HUES6 (cell line): ENCODE measurements around the gene SMYD3.

Experiments
- H3K27ac ChIP-seq: 2 replicates; pipeline ENCODE4 v1.7.0; 2013; ENCODE audit warnings: low read depth, mild to moderate bottlenecking, low read length, inconsistent platforms
- H3K27me3 ChIP-seq: 2 replicates; pipeline ENCODE4 v1.6.1; 2013; ENCODE audit warnings: low read length; ENCODE audit not compliant: control insufficient read depth, insufficient read depth
- H3K36me3 ChIP-seq: 2 replicates; pipeline ENCODE4 v1.6.1; 2013; ENCODE audit warnings: low read length; ENCODE audit not compliant: control insufficient read depth, insufficient read depth
- H3K4me1 ChIP-seq: 2 replicates; pipeline ENCODE4 v1.6.1; 2013; ENCODE audit warnings: low read length; ENCODE audit not compliant: control insufficient read depth, insufficient read depth
- H3K4me3 ChIP-seq: 2 replicates; pipeline ENCODE4 v1.5.1; 2013; ENCODE audit warnings: low read depth, low read length
- H3K9ac ChIP-seq: one replicate; pipeline ENCODE4 v1.6.1; 2013; ENCODE audit warnings: mild to moderate bottlenecking, low read length
- H3K9me3 ChIP-seq: 2 replicates; pipeline ENCODE4 v1.6.1; 2013; ENCODE audit warnings: low read depth, low read length; ENCODE audit not compliant: control insufficient read depth, insufficient read depth

SMYD3 gene

GRCh38 chr1:246178717-246179311 is 328.3 kb downstream of the SMYD3 start:
- no peaks in the 10 kb centered on the region for H3K4me1 ChIP-seq
- no peaks in the 10 kb centered on the region for H3K36me3 ChIP-seq
- H3K4me3 ChIP-seq, result no peak overlapping the region
- no peaks in the 10 kb centered on the region for H3K9me3 ChIP-seq
- H3K9ac ChIP-seq, result no peak overlapping the region
- no peak overlapping the region for H3K27ac ChIP-seq
- H3K27me3 ChIP-seq, result no peaks in the 10 kb centered on the region

- Histone ChIP-seq H3K9ac (no peak overlapping the region), H3K9me3 (no peaks in the 10 kb centered on the region), H3K27me3 (no peaks in the 10 kb centered on the region), H3K4me1 (no peaks in the 10 kb centered on the region), H3K4me3 (no peak overlapping the region), H3K36me3 (no peaks in the 10 kb centered on the region), H3K27ac (no peak overlapping the region)
Measured at GRCh38 chr1:246176126-246177024, 330.7 kb downstream of the SMYD3 start.

- no peaks in the 10 kb centered on the region for H3K9me3 ChIP-seq
- no peak overlapping the region for H3K27ac ChIP-seq
- no peaks in the 10 kb centered on the region for H3K27me3 ChIP-seq
- no peak overlapping the region for H3K9ac ChIP-seq
- no peaks in the 10 kb centered on the region for H3K36me3 ChIP-seq
- no peaks in the 10 kb centered on the region; the same call in 1 of the 2 replicates for H3K4me1 ChIP-seq
- no peak overlapping the region for H3K4me3 ChIP-seq
Measured at GRCh38 chr1:246170574-246171261, 336.4 kb downstream of the SMYD3 start.

- Histone ChIP-seq H3K36me3 (no peaks in the 10 kb centered on the region), H3K9ac (no peak overlapping the region), H3K27me3 (no peaks in the 10 kb centered on the region), H3K4me1 (no peaks in the 10 kb centered on the region; the same call in 1 of the 2 replicates), H3K27ac (no peak overlapping the region), H3K9me3 (no peaks in the 10 kb centered on the region), H3K4me3 (no peak overlapping the region)
Measured at GRCh38 chr1:246169486-246169885, 337.6 kb downstream of the SMYD3 start.

- Histone ChIP-seq H3K9me3 (no peaks in the 10 kb centered on the region), H3K27ac (no peak overlapping the region), H3K36me3 (no peaks in the 10 kb centered on the region), H3K27me3 (no peaks in the 10 kb centered on the region), H3K4me3 (no peak overlapping the region), H3K9ac (no peak overlapping the region), H3K4me1 (no peaks in the 10 kb centered on the region; the same call in 1 of the 2 replicates)
Measured at GRCh38 chr1:246169019-246169418, 338.1 kb downstream of the SMYD3 start.

GRCh38 chr1:246166841-246167240 is 340.2 kb downstream of the SMYD3 start:
- H3K9ac ChIP-seq, result no peak overlapping the region
- H3K4me1 ChIP-seq, result no peaks in the 10 kb centered on the region; the same call in 1 of the 2 replicates
- H3K27ac ChIP-seq, result no peak overlapping the region
- no peak overlapping the region for H3K4me3 ChIP-seq
- H3K9me3 ChIP-seq, result no peaks in the 10 kb centered on the region
- H3K27me3 ChIP-seq, result no peaks in the 10 kb centered on the region
- no peaks in the 10 kb centered on the region for H3K36me3 ChIP-seq

- Histone ChIP-seq H3K9me3 (no peaks in the 10 kb centered on the region), H3K27ac (no peak overlapping the region), H3K9ac (no peak overlapping the region), H3K27me3 (no peaks in the 10 kb centered on the region), H3K4me3 (no peak overlapping the region), H3K36me3 (no peaks in the 10 kb centered on the region), H3K4me1 (no peaks in the 10 kb centered on the region; the same call in 1 of the 2 replicates)
Measured at GRCh38 chr1:246165826-246166709, 341.0 kb downstream of the SMYD3 start.

GRCh38 chr1:246164764-246165163 is 342.3 kb downstream of the SMYD3 start:
- Histone ChIP-seq H3K27ac (no peak overlapping the region), H3K36me3 (no peaks in the 10 kb centered on the region), H3K9me3 (no peaks in the 10 kb centered on the region), H3K4me1 (no peaks in the 10 kb centered on the region; the same call in 1 of the 2 replicates), H3K9ac (no peak overlapping the region), H3K4me3 (no peak overlapping the region), H3K27me3 (no peaks in the 10 kb centered on the region)

GRCh38 chr1:246162560-246162959 is 344.5 kb downstream of the SMYD3 start:
- Histone ChIP-seq H3K9me3 (no peaks in the 10 kb centered on the region), H3K4me1 (peaks cover 3% of the 10 kb centered on the region; the same call in 1 of the 2 replicates), H3K36me3 (no peaks in the 10 kb centered on the region), H3K27ac (no peak overlapping the region), H3K27me3 (no peaks in the 10 kb centered on the region), H3K9ac (no peak overlapping the region), H3K4me3 (no peak overlapping the region)

- no peak overlapping the region for H3K27ac ChIP-seq
- no peak overlapping the region for H3K4me3 ChIP-seq
Measured at GRCh38 chr1:246161626-246162025, 345.5 kb downstream of the SMYD3 start.

More at GRCh38 chr1:246161626-246162025, 345.5 kb downstream of the SMYD3 start:
- Histone ChIP-seq H3K36me3 (no peaks in the 10 kb centered on the region), H3K27me3 (no peaks in the 10 kb centered on the region), H3K9me3 (no peaks in the 10 kb centered on the region), H3K9ac (no peak overlapping the region), H3K4me1 (peaks cover 8% of the 10 kb centered on the region; the same call in 1 of the 2 replicates)
